ENCODE data around the gene DNAH2.

DNA sequence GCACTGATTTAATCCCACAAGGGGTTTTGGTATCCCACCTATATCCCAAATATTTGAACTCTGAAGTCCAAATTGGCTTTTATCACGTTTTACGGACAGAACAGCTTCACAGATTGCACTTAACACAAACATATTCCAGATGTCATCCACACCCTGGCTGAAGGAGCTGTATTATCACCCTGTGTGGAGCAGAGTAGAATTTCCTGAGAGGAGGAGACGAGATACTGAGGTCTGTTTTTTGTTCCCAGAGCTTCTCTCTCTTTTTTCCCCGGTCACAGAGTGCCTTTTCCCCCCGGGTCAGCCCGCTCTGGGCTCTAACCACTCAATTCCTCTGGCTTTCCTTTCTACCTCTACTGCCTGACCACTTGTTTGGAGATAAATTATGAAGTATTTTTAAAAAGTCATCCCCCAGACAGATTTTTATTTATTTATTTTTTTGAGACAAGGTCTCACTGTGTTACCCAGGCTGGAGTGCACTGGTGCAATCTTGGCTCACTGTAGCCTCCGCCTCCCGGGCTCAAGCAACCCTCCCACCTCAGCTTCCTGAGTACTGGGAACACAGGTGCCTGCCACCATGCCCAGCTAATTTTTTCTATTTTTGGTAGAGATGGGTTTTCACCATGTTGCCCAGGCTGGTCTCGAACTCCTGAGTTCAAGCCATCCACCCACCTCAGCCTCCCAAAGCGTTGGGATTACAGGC, 30.7 kb downstream of the DNAH2 start:
- TF ChIP-seq, protein P1, sequence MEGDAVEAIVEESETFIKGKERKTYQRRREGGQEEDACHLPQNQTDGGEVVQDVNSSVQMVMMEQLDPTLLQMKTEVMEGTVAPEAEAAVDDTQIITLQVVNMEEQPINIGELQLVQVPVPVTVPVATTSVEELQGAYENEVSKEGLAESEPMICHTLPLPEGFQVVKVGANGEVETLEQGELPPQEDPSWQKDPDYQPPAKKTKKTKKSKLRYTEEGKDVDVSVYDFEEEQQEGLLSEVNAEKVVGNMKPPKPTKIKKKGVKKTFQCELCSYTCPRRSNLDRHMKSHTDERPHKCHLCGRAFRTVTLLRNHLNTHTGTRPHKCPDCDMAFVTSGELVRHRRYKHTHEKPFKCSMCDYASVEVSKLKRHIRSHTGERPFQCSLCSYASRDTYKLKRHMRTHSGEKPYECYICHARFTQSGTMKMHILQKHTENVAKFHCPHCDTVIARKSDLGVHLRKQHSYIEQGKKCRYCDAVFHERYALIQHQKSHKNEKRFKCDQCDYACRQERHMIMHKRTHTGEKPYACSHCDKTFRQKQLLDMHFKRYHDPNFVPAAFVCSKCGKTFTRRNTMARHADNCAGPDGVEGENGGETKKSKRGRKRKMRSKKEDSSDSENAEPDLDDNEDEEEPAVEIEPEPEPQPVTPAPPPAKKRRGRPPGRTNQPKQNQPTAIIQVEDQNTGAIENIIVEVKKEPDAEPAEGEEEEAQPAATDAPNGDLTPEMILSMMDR (IDR thresholded peaks at IDR 0.05; ENCODE audit: poor library complexity) = no peak
- no peak for TF ChIP-seq EZH2 (IDR thresholded peaks at IDR 0.05; ENCODE audit: borderline replicate concordance)

Measured in hepatocyte (in vitro differentiated cells).